ENCODE data around the gene RASAL3. TPM values are rescaled to one million over a fixed set of nuclear protein-coding genes. Genes with fewer than 3 reads are reported as not detected.

The RASAL3 gene
- total RNA-seq, 1 experiment from 2014 or later: 1.9 TPM

GRCh38 chr19:15448778-15449619, 15.3 kb downstream of the RASAL3 start:
- H3K4me2 ChIP-seq (ENCODE audit: insufficient read depth, insufficient read length, low read length): peak overlapping the region; percentile 59
- no peak overlapping the region for H2AK5ac ChIP-seq (ENCODE audit: insufficient read length, low read length)
- no peak for DNase-seq
- Mint-ChIP-seq H3K27me3 (ENCODE audit: low read depth) (peaks cover 18% of the 10 kb centered on the region), H3K4me1 (peaks cover 7 to 19% of the 10 kb centered on the region in 2 experiments), H3K27ac (peak overlapping the region in 2 of 3 experiments; percentile 20 to 78; a peak in 2 of 7 replicates), H3K36me3 (ENCODE audit: insufficient read depth in 1 of 3, low read depth in 3 of 3) (no peaks in the 10 kb centered on the region), H3K4me3 (peak overlapping the region; percentile 68 to 82), H3K9me3 (peaks cover 0 to 2% of the 10 kb centered on the region in 2 experiments; a peak in 3 of 5 replicates)
- H2BK12ac ChIP-seq (ENCODE audit: insufficient read length, low read depth, low read length): no peak overlapping the region
- peaks cover 20% of the 10 kb centered on the region for H3K23me2 ChIP-seq (ENCODE audit: insufficient read length, low read depth, low read length, poor library complexity, severe bottlenecking)
- no peak overlapping the region for H2AFZ ChIP-seq (ENCODE audit: low read length)
- H3K56ac ChIP-seq (ENCODE audit: insufficient read length, low read depth, low read length): no peak overlapping the region
- H4K8ac ChIP-seq (replicated peaks; ENCODE audit: insufficient read length, low read depth, low read length): no peak overlapping the region
- no peaks in the 10 kb centered on the region for H3K79me1 ChIP-seq (ENCODE audit: insufficient read depth, low read depth, low read length, poor library complexity, severe bottlenecking)
- H3T11ph ChIP-seq (ENCODE audit: low read length): no peak overlapping the region
- no peaks in the 10 kb centered on the region for H4K20me1 ChIP-seq (ENCODE audit: control insufficient read depth, insufficient read depth, insufficient read length)
- no peak overlapping the region for H4K5ac ChIP-seq (ENCODE audit: insufficient read length, low read depth, low read length)
- no peak overlapping the region for H3K23ac ChIP-seq (ENCODE audit: insufficient read length, low read depth, low read length)
- no peak overlapping the region for H4K91ac ChIP-seq (ENCODE audit: insufficient read length, low read depth, low read length)
- H3K9me3 ChIP-seq (ENCODE audit: control insufficient read depth, low read depth, low read length): no peaks in the 10 kb centered on the region
- no peak overlapping the region for H3K4ac ChIP-seq (ENCODE audit: low read depth, low read length)
- no CpG with 5 or more reads among the region's 43 CpGs for WGBS (ENCODE audit: extremely low coverage, insufficient read length, low lambda C conversion rate)
- no peak overlapping the region for H2BK120ac ChIP-seq (ENCODE audit: low read depth, low read length, poor library complexity, severe bottlenecking)
- H3K4me1 ChIP-seq (ENCODE audit: insufficient read depth, low read length): no peaks in the 10 kb centered on the region; the same call in 1 of the 2 replicates
- TF ChIP-seq CTCF (conservative IDR thresholded peaks at IDR 0.05): no peak
- no peak overlapping the region for H2BK20ac ChIP-seq (ENCODE audit: low read depth, low read length, poor library complexity, severe bottlenecking)
- H3K9ac ChIP-seq (ENCODE audit: extremely low read depth, insufficient read length, low read length): no peak overlapping the region
- H2BK5ac ChIP-seq (ENCODE audit: insufficient read length, low read length): no peak overlapping the region
- H3K79me2 ChIP-seq (ENCODE audit: insufficient read depth, low read length): no peaks in the 10 kb centered on the region
- H3K27ac ChIP-seq (ENCODE audit: insufficient read length, low read depth, low read length): no peak overlapping the region
- H3K14ac ChIP-seq (ENCODE audit: insufficient read depth, low read length): no peak overlapping the region
- H3K27me3 ChIP-seq (ENCODE audit: insufficient read depth, low read length): peaks cover 2% of the 10 kb centered on the region; the same call in 1 of the 2 replicates
- no peak overlapping the region for H2BK15ac ChIP-seq (ENCODE audit: low read depth, low read length)
- H3K18ac ChIP-seq (ENCODE audit: insufficient read length, low read depth, low read length): no peak overlapping the region
